ENCODE measurements around the gene THBS3.
"Not testable (repeated sequence)": the region's sequence is repeated elsewhere in the genome, so short reads cannot be mapped to it uniquely, and the experiment has no call there.

Gene THBS3

DNA sequence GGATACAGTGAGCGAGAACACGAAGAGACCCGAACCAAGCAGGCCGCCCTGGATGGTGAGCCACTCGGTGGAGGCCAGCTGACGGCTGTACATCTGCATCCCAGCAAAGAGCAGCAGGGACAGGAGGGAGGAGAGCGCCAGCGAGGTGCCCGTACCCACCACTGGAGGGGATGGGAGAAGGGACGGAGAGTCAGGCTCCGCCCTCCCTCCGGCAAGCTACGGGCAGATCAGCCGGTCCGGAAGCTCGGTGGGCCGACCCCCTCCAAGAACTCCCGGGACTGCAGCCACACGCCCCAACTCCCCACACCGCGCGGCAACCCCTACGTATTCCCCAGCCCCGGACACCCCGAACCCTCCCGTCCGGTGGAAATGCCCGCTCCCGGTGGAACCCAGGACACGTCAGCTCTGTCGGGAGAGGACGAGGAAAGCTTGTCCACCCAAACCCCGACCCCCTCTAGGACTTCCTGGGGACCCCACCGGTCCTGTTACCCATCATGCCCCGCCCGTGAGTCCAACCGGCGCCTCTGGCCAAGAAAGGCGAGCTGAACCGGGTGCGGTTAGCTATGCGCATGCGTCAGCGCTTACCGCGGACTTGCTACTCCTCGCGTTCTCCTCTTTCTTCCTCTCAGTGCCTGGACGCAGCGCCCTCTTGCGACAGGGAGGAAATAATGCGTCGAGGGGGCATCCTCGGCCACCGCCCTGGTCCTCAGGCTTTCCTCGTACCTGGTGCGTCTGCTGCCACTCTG is 34.8 kb downstream of the THBS3 start, which contains the start of gene KRTCAP2:
Gene KRTCAP2 (minus strand): TSS at position 573 of the 746 bp plus-strand sequence. CDS start 80 bp downstream, at position 493.
- DNase-seq = peak; percentile 96

GRCh38 chr1:155171836-155172731 is 35.6 kb downstream of the THBS3 start:
- no peak for DNase-seq

GRCh38 chr1:155170806-155171205 is 36.9 kb downstream of the THBS3 start:
- DNase-seq = no peak

GRCh38 chr1:155170101-155170785 is 37.5 kb downstream of the THBS3 start:
- DNase-seq = no peak

DNA sequence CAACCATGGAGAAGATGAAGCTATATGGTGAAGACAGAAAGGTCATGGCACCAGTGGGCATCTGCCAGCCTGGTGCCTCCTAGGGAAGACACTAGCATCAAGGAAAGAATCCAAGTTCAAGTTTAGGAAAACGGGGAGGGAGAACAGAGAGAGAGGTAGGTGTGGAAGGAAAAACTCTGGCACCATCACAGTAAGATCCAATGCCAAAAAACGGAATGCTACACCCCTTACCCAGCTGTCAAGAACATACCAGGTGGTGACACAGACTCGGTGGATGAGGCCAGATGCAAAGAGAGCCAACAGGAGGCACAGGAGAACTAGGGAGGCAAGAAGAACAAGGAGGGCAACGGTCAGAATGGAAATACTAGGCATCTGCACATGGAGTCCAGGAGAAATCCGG is 38.2 kb downstream of the THBS3 start:
- no peak for DNase-seq

GRCh38 chr1:155168456-155169210 is 39.1 kb downstream of the THBS3 start:
- DNase-seq = no peak

DNA sequence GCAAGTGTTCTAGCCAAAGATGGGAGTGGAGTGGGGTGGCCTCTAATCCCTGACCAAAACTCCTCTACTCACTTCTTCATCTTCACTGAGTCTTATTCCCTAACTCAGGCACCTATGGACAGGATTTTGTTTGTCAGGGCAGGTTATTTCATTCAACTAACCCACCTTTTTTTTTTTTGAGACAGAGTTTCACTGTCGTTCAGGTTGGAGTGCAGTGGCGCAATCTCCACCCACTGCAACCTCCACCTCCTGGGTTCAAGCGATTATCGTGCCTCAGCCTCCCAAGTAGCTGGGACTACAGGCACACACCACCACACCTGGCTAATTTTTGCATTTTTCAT is 39.6 kb downstream of the THBS3 start:
- not testable (repeated sequence) for DNase-seq

DNA sequence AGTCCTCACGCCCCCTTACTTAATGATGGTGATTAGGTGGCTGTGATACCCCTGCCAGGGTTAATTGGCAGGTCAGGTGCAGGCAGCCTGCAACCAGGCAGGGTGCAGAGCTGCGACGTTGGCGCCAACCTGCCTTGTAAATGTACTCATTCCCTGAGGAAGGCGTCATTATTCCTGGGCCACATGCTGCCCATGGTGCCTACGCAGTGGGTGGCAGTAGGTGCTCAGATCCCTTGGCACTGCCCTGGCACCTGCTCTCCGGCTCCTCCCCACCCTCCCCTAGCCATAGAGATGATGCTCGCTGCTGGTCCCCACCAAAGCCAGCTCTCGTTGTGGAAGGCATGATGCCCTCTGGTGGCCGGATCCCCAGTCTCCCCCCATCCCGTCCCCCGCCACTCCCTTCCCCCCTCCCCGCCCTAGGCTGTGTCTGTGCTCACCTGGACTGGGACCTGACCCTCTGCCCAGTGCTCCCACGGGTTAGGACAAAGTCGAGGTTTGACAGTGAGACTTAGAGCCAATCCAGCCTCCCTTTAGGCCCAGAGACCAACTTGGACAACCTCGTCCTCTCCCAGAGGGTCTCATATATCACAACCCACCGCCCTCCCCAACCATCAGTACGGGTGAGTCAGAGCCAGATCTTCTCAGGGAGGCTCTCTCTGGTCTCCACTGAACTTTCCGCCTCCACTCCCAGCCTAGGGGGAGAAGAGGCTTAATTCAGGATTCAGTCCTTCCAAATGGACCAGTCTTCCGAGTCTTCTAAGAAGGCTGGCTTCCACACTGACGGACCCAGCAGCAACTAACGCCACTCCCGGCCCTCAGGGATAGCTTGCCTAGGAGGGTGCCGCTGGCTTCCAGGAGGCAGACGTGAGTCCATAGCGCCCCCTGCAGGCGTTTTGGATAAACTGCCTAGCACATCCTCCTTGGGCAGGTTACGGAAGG is 40.3 kb downstream of the THBS3 start:
- peak; percentile 68 to 91 for DNase-seq

- peak; percentile 89 to 92 for DNase-seq
Observed at GRCh38 chr1:155166471-155167165, 41.1 kb downstream of the THBS3 start.

DNA sequence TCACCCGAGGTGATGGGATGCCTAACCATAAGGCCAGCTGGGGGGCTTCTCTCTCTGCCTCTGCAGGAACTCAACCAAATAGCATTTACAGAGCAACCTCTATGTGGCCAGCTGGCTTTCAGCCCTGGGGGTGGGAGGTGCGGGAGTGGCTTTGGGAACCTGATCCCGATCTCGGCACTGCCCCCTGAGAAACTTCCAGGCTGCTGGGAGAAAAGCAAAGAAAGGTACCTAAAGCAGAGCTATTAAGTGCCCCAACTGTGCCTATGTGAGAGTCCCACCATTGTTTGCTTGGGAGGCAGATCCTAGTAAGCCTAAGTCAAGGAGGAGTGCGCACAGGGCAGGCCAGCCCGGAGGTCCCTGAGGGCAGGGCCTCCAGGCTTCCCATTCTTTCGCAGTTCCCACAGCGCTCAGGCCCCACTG is 41.6 kb downstream of the THBS3 start:
- no peak for DNase-seq

DNA sequence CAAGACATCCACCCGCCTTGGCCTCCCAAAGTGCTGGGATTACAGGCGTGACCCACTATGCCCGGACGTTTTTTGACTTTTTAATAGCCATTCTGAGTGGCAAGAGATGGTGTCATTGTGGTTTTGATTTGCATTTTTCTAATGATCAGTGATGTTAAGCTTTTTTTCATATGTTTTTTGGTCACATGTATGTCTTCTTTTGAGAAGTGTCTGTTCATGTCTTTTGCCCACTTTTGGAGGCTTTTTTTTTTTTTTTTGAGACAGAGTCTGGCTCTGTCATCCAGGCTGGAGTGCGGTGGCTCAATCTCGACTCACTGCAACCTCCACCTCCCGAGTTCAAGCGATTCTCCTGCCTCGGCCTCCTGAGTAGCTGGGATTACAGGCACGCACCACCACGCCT is 43.1 kb downstream of the THBS3 start:
- not testable (repeated sequence) for DNase-seq

- not testable (repeated sequence) for DNase-seq
Observed at GRCh38 chr1:155163785-155164184, 43.9 kb downstream of the THBS3 start.

DNA sequence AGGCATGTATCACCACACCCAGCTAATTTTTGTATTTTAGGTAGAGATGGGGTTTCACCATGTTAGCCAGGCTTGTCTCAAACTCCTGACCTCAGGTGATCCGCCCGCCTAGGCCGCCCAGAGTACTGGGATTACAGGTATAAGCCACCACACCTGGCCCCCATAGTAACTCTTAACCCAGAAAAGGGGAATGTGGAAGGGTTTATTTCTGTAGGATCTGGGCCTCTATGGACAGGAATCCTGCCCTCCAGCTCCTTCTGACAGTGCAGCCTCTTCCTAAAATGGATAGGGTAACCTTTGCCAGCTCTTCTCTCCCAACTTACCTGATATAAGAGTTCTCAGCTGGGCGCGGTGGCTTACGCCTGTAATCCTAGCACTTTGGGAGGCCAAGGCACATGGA is 45.1 kb downstream of the THBS3 start:
- not testable (repeated sequence) for DNase-seq

DNA sequence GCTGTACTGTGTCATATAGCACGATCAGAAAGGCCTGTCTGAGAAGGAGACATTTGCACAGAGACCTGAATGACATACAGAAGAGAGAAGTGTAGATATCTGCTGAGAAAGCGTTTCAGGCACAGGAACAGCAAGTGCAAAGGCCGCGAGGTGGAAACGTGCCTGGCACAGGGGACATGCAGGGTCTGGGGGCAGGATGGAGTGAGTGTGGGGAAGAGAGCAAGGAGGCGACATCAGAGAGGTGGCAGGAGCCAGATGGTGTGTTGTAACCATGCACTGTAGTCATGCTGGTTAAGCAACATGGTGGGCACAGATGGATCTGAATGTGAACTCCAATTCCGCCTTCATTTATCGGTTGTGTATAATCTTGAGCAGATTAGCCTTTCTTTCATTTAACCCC is 47.6 kb downstream of the THBS3 start:
- no peak for DNase-seq

- DNase-seq = no peak
Observed at GRCh38 chr1:155158991-155159390, 48.7 kb downstream of the THBS3 start.

GRCh38 chr1:155155996-155156643 is 51.6 kb downstream of the THBS3 start:
- DNase-seq = not testable (repeated sequence)

Measured in Kasumi-1 (cell line).